Liver (tissue), 9 donors: ENCODE data around the gene ZFYVE28. TPM values are rescaled to one million over a fixed set of nuclear protein-coding genes. Genes with fewer than 3 reads are reported as not detected.

ENCODE experiments used
- DNase-seq: peaks from one replicate; pipeline ENCODE4 v3.0.0-alpha.2; 2017; ENCODE audit warnings: low spot score
- H3K27ac ChIP-seq, 2 donors: one replicate each; pipeline ENCODE4 v1.7.0; 2013; ENCODE audit warnings: inconsistent platforms in 2 of 2, low read length in 2 of 2, control low read depth in 1 of 2, low read depth in 1 of 2, mild to moderate bottlenecking in 1 of 2
- H3K27me3 ChIP-seq, 4 donors: one replicate each; pipeline versions ENCODE4 v1.6.1 to v1.7.0; 2013; ENCODE audit warnings: low read length in 3 of 4, inconsistent platforms in 1 of 4, mild to moderate bottlenecking in 1 of 4, moderate library complexity in 1 of 4; ENCODE audit not compliant: control insufficient read depth in 4 of 4, insufficient read depth in 4 of 4
- H3K36me3 ChIP-seq, 4 donors: one replicate each; pipeline versions ENCODE4 v1.6.1 to v1.7.0; 2013; ENCODE audit warnings: low read length in 3 of 4, mild to moderate bottlenecking in 3 of 4, low read depth in 1 of 4, moderate library complexity in 1 of 4; ENCODE audit not compliant: control insufficient read depth in 4 of 4, insufficient read depth in 3 of 4
- H3K4me1 ChIP-seq, 4 donors: one replicate each; pipeline versions ENCODE4 v1.6.1 to v1.7.0; 2013; ENCODE audit warnings: low read length in 3 of 4, mild to moderate bottlenecking in 3 of 4, moderate library complexity in 1 of 4; ENCODE audit not compliant: control insufficient read depth in 4 of 4, insufficient read depth in 4 of 4
- H3K4me3 ChIP-seq, 3 donors: one replicate each; pipeline versions ENCODE4 v1.6.1 to v1.7.0; 2013; ENCODE audit warnings: low read length in 3 of 3, control low read depth in 1 of 3, low read depth in 1 of 3, mild to moderate bottlenecking in 1 of 3
- H3K9ac ChIP-seq, 2 donors: one replicate each; pipeline ENCODE4 v1.7.0; 2013; ENCODE audit warnings: low read length in 2 of 2, mild to moderate bottlenecking in 2 of 2, moderate library complexity in 2 of 2, control low read depth in 1 of 2, low read depth in 1 of 2
- H3K9me3 ChIP-seq, 4 donors: one replicate each; pipeline versions ENCODE4 v1.6.1 to v1.7.0; 2013; ENCODE audit warnings: low read length in 3 of 4; ENCODE audit not compliant: control insufficient read depth in 4 of 4
- ATF3 ChIP-seq: IDR thresholded peaks from 2 replicates; pipeline ENCODE4 v1.6.1; 2016; ENCODE audit warnings: antibody characterized with exemption
- CTCF ChIP-seq: fragments of 150-350 bp; IDR thresholded peaks from 2 replicates; pipeline ENCODE4 v1.5.1; 2017; ENCODE audit warnings: improper control_type of control experiment, low read depth, low read length; ENCODE audit not compliant: missing input control
- EGR1 ChIP-seq, 2 donors: IDR thresholded peaks; 2 replicates each; pipeline ENCODE4 v1.6.1; 2016 to 2018; ENCODE audit warnings: antibody characterized with exemption in 2 of 2, low read depth in 2 of 2
- FOXA1 ChIP-seq: IDR thresholded peaks from 2 replicates; pipeline ENCODE4 v1.6.1; 2016; ENCODE audit warnings: antibody characterized with exemption
- FOXA2 ChIP-seq: IDR thresholded peaks from 2 replicates; pipeline ENCODE4 v1.6.1; 2016; ENCODE audit warnings: antibody characterized with exemption
- GABPA ChIP-seq, 2 donors: IDR thresholded peaks in 1 of 2; conservative IDR thresholded peaks in 1 of 2; 2 replicates each; pipeline ENCODE4 v1.6.1; 2016; ENCODE audit warnings: antibody characterized with exemption in 2 of 2, mild to moderate bottlenecking in 1 of 2, moderate library complexity in 1 of 2
- HNF4A ChIP-seq, 2 donors: conservative IDR thresholded peaks; 2 replicates each; pipeline ENCODE4 v1.6.1; 2016; ENCODE audit warnings: antibody characterized with exemption in 2 of 2, mild to moderate bottlenecking in 2 of 2
- HNF4G ChIP-seq: IDR thresholded peaks from 2 replicates; pipeline ENCODE4 v1.6.1; 2016; ENCODE audit warnings: antibody characterized with exemption
- REST ChIP-seq: IDR thresholded peaks from 2 replicates; pipeline ENCODE4 v1.6.1; 2016; ENCODE audit warnings: antibody characterized with exemption, mild to moderate bottlenecking
- TAF1 ChIP-seq: conservative IDR thresholded peaks from 2 replicates; pipeline ENCODE4 v1.6.1; 2016; ENCODE audit warnings: antibody characterized with exemption, mild to moderate bottlenecking
- WGBS: extraction: QIAGEN DNeasy Blood & Tissue Kit; methylation state at CpG from one replicate; pipeline ENCODE4 v1.1.7; 2013; 5-methylcytosine and 5-hydroxymethylcytosine counted together
- polyA plus RNA-seq, 2 donors: library from polyadenylated mRNA; stranded (reverse) in 1 of 2; unstranded in 1 of 2; fragments of 200-250 nt in 1 of 2; fragments of >200 nt in 1 of 2; fragmentation: Nextera tagmentation in 1 of 2; extraction: Ambion mirVana in 1 of 2; gene quantifications; one replicate each; pipeline versions ENCODE4 v1.2.1 to v1.2.3, GENCODE V29; 2013 to 2015
- total RNA-seq, 2 donors: library from RNA; depleted of rRNA; stranded (reverse); fragments of >200 nt; gene quantifications; one replicate each; pipeline ENCODE4 v1.2.3, GENCODE V29; 2014
- donor health status: healthy.
- donor health status: healthy.
- donor health status: healthy.
- donor health status: healthy.
- donor health status: healthy.

ZFYVE28 gene
- total and polyA plus RNA-seq, 4 donors, result 2.0 to 6.1 (median 2.7) TPM

- Histone ChIP-seq H3K9me3 (no peaks in the 10 kb centered on the region), H3K36me3 (peaks cover 0 to 1% (median 0%) of the 10 kb centered on the region in 4 donors), H3K4me3 (no peak overlapping the region), H3K4me1 (peaks cover 2 to 10% (median 6%) of the 10 kb centered on the region in 4 donors), H3K27ac (no peak overlapping the region), H3K9ac (no peak overlapping the region), H3K27me3 (no peaks in the 10 kb centered on the region)
- WGBS, result 88% methylated on average over 15 of the region's 15 CpGs
- TF ChIP-seq EGR1 (IDR thresholded peaks at IDR 0.05; ENCODE audit: low read depth in 2 of 2), result no peak
- DNase-seq, result no peak
Measured at GRCh38 chr4:2400841-2401609, 17.4 kb downstream of the ZFYVE28 start.

- no peak for DNase-seq
- WGBS, result 85% methylated on average over 28 of the region's 28 CpGs
- Histone ChIP-seq H3K9me3 (no peaks in the 10 kb centered on the region), H3K27me3 (no peaks in the 10 kb centered on the region), H3K4me1 (peaks cover 2 to 10% (median 6%) of the 10 kb centered on the region in 4 donors), H3K36me3 (no peaks in the 10 kb centered on the region), H3K9ac (no peak overlapping the region), H3K27ac (no peak overlapping the region), H3K4me3 (no peak overlapping the region)
- TF ChIP-seq EGR1 (IDR thresholded peaks at IDR 0.05; ENCODE audit: low read depth in 2 of 2), result no peak
- TF ChIP-seq GABPA (IDR thresholded peaks at IDR 0.05 in 1 of 2, conservative IDR thresholded peaks at IDR 0.05 in 1 of 2), result no peak
Measured at GRCh38 chr4:2399631-2400190, 18.7 kb downstream of the ZFYVE28 start.

- Histone ChIP-seq H3K4me3 (no peak overlapping the region), H3K4me1 (peaks cover 2 to 10% (median 6%) of the 10 kb centered on the region in 4 donors), H3K36me3 (no peaks in the 10 kb centered on the region), H3K9me3 (no peaks in the 10 kb centered on the region), H3K9ac (no peak overlapping the region), H3K27ac (no peak overlapping the region), H3K27me3 (no peaks in the 10 kb centered on the region)
- no peak for DNase-seq
- WGBS, result 91% methylated on average over 10 of the region's 10 CpGs
- TF ChIP-seq CTCF, result no peak
- TF ChIP-seq EGR1 (IDR thresholded peaks at IDR 0.05; ENCODE audit: low read depth in 2 of 2), result no peak
- TF ChIP-seq HNF4G, result no peak
Measured at GRCh38 chr4:2399216-2399615, 19.2 kb downstream of the ZFYVE28 start.

- Histone ChIP-seq H3K4me1 (peaks cover 2 to 13% (median 7%) of the 10 kb centered on the region in 4 donors), H3K27me3 (no peaks in the 10 kb centered on the region), H3K4me3 (no peak overlapping the region), H3K9ac (no peak overlapping the region), H3K9me3 (no peaks in the 10 kb centered on the region), H3K36me3 (no peaks in the 10 kb centered on the region), H3K27ac (no peak overlapping the region)
- WGBS, result 84% methylated on average over 20 of the region's 20 CpGs
- DNase-seq, result no peak
- TF ChIP-seq TAF1, result no peak
- TF ChIP-seq GABPA (IDR thresholded peaks at IDR 0.05 in 1 of 2, conservative IDR thresholded peaks at IDR 0.05 in 1 of 2), result no peak
- no peak for TF ChIP-seq ATF3
- TF ChIP-seq REST, result no peak
- no peak for TF ChIP-seq FOXA1
- TF ChIP-seq CTCF, result no peak
- TF ChIP-seq FOXA2, result no peak
- TF ChIP-seq HNF4G, result no peak
- TF ChIP-seq HNF4A (conservative IDR thresholded peaks at IDR 0.05), result no peak
Measured at GRCh38 chr4:2397596-2398379, 20.7 kb downstream of the ZFYVE28 start.
